ENCODE data around the gene LPCAT1.
"Not testable (repeated sequence)": the region's sequence is repeated elsewhere in the genome, so short reads cannot be mapped to it uniquely, and the experiment has no call there.

Gene LPCAT1

GRCh38 chr5:1542781-1543180 is 19.0 kb upstream of the LPCAT1 start:
- DNase-seq (ENCODE audit: extremely low read depth, low read depth), result peak; percentile 16
- TF ChIP-seq CTCF (IDR thresholded peaks at IDR 0.05; ENCODE audit: low read depth, low read length), result no peak

- no peak for DNase-seq (ENCODE audit: extremely low read depth, low read depth)
- no peak for TF ChIP-seq CTCF (IDR thresholded peaks at IDR 0.05; ENCODE audit: low read depth, low read length)
These were observed 18.1 kb upstream of the LPCAT1 start for GRCh38 chr5:1541702-1542400.

- no peak for DNase-seq (ENCODE audit: extremely low read depth, low read depth)
These were observed 17.3 kb upstream of the LPCAT1 start for GRCh38 chr5:1540831-1541701.

GRCh38 chr5:1540166-1540565 is 16.4 kb upstream of the LPCAT1 start:
- no peak for DNase-seq (ENCODE audit: extremely low read depth, low read depth)
- no peak for TF ChIP-seq CTCF (IDR thresholded peaks at IDR 0.05; ENCODE audit: low read depth, low read length)

More at GRCh38 chr5:1540831-1541701, 17.3 kb upstream of the LPCAT1 start:
- no peak for TF ChIP-seq CTCF (IDR thresholded peaks at IDR 0.05; ENCODE audit: low read depth, low read length)

- DNase-seq (ENCODE audit: extremely low read depth, low read depth), result not testable (repeated sequence)
These were observed 15.8 kb upstream of the LPCAT1 start for GRCh38 chr5:1539393-1540161.

GRCh38 chr5:1538741-1539392 is 15.1 kb upstream of the LPCAT1 start:
- no peak for TF ChIP-seq CTCF (IDR thresholded peaks at IDR 0.05; ENCODE audit: low read depth, low read length)
- DNase-seq (ENCODE audit: extremely low read depth, low read depth), result no peak

- no peak for DNase-seq (ENCODE audit: extremely low read depth, low read depth)
- no peak for TF ChIP-seq CTCF (IDR thresholded peaks at IDR 0.05; ENCODE audit: low read depth, low read length)
These were observed 14.5 kb upstream of the LPCAT1 start for GRCh38 chr5:1538276-1538675.

Measured in AG09319 (cell line).